Activated naive CD4-positive, alpha-beta T cell (primary cell): ENCODE measurements around the gene AUH.
A peak's percentile ranks its signal among the peaks of the same experiment; 100 is the strongest.
"Not testable (repeated sequence)": the region's sequence is repeated elsewhere in the genome, so short reads cannot be mapped to it uniquely, and the experiment has no call there.

Experiments
- DNase-seq, 4 experiments: peaks; one replicate each; lab custom pipeline; 2025; lab: John Stamatoyannopoulos, UW

Gene AUH, protein sequence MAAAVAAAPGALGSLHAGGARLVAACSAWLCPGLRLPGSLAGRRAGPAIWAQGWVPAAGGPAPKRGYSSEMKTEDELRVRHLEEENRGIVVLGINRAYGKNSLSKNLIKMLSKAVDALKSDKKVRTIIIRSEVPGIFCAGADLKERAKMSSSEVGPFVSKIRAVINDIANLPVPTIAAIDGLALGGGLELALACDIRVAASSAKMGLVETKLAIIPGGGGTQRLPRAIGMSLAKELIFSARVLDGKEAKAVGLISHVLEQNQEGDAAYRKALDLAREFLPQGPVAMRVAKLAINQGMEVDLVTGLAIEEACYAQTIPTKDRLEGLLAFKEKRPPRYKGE

DNA sequence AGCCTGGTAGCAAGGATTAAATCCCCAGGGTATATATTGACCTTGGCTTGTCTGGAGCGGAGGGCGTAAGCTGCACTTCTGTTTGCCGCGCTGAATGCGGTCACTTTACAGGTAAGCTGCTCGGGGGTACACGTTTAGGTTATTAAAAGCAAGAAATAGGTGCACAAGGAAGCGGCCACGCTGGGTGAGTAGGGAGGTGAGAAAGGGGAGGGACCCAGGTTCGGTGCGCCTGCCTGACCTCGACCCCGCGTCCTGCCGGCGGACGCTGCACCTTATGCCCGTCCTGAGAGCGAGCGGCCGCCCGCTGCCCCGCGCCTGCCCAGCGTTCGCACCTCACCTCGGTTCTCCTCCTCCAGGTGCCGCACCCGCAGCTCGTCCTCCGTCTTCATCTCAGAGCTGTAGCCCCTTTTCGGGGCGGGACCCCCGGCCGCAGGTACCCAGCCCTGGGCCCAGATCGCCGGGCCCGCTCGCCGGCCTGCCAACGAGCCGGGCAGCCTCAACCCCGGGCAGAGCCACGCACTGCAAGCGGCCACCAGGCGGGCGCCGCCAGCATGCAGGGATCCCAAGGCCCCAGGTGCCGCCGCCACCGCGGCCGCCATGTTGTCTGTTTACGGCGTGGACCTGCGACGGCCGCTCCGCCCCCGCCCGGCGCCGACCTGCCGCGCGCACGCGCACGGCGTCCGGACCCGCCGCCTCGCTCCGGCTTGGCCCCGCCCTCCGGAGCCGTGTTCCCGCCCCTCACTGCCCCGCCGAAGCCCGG lies at the start of gene AUH:
TSS of gene AUH (minus strand) at position 628 of the 760 bp plus-strand sequence. CDS start at position 599, 29 bp downstream.
- DNase-seq: peak; percentile 50 to 81 (median 68)

DNA sequence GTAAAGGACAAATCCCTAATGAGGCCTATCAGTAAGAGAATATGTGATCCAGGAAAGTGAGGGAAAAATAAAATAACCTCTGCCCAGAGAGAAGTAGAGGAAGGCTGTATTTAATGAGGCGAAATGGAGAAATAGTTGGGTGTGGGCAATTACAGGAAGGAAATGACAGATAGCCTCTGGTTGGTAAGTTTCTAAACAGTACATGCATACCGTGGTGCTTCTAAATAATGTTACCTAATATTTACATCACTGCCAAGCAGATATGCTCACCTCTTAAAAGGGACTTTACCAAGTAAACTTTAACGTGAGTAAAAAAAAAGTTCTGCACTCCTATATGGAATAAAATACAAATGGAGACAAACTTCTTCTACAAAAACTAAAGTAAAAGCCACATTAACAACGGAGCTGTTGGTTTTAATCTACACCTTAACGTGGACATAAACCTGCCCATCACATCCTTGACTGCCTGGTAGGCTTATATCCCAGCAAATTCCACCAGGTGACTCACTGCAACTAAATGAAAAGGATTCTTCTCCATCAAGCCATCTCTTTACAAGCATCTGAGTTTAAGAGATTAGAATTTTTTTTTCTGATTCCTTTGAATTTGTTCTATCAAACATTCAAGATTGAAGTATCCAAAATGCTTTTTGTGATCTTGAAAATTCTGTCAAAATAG lies 49.5 kb upstream of the AUH start:
- no peak for DNase-seq

DNA sequence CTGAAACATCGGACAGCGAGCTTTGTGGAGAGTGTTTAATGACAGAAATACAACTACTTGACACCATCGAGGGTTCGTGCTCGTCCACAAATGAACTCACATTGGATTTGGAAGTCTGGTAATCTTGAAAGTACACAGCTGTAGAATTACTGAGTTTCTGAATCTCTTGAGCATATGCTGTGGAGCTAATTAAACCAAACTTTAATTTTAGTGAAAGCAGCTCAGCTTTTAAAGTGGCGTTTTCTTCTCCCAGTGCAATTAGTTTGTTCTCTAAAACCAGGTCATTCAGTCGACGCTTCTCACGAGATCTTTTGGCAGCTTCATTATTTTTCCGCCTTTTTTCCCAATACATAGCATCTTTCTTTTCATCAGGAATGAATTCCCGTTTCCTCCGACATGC lies 48.4 kb upstream of the AUH start:
- no peak for DNase-seq

DNA sequence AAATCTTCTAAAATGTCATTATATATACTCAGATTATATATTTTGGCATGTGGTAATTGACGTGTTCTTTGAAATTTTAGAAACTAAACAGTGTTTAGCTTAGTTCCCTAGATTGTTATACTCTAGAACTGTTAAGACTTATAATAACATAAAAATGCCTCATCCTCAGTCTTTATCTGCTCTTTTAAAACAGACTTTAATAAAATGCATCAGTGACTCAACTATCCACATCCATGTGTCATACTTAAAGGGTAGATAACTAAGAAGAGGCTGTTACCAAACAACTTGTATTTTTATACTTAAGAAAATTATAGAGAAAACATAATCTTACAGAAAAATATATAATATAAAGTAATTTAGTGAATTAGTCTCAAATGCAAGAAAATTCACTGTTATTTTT lies 46.8 kb upstream of the AUH start:
- no peak for DNase-seq

DNA sequence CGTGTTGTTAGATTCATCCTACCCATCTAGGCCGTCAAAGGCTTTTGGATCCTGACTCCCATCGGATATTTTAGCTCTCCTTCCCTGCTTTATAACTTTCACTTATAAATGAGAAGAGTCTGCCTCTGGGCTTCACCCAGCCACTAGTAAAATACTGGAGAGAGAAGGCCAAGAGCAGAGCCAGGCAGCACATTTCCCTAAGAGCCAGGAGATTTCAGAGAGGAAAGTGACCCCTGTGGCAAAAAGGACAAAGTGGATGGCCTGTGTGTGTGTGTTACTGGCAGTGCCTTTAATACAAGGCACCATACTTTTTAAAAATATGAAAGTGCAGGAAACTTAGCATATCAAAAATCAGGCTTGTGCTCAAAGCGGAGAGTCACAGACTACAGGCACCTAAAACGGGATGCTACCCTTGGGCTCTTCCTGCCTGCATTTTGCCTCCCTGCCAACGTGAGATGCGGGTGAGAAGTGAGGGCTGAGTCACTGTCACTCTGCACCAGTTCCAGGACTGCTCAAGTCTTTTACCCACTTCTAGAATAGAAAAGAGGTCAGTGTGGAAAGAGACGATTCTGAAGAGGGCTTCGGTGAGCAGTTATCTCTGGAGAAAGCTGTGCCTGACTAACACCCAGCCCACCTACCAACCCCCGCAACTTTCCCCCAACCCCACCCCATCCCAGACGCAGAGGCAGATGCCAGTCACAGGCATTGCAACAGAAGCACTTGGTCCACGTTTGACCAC lies 46.0 kb upstream of the AUH start:
- no peak for DNase-seq

DNA sequence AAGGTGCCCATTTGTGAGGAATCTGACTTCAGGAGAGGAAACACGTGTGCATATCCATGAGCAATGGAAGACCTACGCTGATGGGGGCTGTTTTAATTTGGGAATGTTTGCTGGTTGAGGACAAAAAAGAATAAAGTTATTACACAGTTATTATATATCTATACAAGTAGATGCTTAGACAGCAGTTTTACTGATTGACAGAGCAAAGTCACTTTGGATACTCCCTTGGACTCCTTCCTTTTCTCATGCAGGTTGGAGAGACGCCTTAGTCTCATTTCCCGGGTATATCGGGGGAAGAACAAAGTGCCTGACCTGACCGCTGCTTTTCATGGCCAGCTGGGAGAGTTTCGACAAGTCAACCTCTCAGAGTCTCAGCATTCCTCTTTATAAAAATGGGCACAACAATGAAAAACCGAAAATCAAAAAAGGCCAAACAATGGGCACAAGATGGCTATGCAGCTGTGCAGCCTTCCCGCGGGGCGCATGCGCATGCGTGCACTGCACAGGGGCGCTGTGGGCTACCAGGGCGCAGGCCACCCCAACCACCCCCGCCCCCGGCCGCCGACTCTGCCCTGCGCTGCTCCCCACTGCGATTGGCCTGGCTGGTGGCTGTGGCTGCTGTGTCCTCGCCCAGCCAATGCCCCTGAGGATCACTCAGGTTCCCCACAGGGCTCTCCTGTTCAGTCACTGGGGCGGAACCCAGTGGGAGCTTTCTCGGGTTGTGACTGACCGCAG lies 43.8 kb upstream of the AUH start:
- no peak for DNase-seq

DNA sequence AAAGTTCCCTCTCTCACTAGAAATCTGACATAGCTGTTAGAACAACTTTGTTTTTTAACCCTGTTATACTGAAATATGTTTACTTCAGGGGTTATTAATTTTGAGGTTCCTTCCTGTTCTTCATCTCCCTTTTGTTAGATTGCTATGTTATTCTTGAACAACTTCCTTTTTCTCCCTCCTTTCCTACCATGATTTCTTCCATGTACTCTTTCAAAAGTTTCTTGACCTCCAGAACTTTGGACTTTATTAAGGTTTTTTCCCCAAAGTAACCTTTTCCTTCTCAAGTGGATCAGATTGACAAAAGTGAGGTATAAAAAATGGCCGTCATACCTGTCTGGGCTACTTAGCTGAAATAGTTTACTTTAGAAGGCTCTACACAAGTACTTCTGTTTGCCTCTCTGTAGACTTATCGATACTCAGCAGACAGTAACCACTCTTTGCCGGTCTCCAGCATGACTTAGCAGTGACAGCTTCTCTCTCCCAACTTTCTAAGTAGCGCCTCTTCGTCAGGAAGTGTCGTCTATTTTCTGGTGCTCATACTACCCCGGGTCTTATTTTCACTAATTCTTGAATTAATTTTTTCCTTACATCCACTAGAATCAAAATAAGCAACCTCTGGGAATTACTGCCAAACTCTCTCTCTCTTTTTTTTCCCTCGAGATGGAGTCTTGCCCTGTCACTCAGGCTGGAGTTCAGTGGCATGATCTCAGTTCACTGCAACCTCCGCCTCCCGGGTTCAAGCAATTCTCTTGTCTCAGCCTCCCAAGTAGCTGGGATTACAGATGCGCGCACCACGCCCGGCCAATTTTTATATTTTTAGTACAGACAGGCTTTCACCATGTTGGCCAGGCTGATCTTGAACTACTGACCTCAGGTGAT lies 42.2 kb upstream of the AUH start:
- no peak for DNase-seq

DNA sequence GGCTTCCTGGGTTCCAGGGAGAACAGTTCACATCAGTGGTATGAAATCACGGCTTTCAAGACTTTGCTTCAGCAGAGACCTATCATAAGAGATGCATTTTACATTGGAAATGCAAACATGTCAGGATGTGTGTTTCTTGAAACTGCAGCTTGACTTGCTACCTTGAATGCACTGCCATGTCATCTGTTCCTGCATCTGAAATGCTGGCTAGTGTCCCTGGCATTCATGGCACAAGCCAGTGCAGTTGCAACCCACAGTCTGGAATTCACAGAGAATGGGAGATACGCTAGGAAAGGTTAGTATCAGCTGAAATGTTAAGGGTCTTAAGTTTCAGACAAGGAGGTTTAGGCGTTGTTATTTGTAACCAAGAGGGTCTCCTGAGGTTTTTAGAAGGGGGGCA lies 37.2 kb upstream of the AUH start:
- DNase-seq: no peak

DNA sequence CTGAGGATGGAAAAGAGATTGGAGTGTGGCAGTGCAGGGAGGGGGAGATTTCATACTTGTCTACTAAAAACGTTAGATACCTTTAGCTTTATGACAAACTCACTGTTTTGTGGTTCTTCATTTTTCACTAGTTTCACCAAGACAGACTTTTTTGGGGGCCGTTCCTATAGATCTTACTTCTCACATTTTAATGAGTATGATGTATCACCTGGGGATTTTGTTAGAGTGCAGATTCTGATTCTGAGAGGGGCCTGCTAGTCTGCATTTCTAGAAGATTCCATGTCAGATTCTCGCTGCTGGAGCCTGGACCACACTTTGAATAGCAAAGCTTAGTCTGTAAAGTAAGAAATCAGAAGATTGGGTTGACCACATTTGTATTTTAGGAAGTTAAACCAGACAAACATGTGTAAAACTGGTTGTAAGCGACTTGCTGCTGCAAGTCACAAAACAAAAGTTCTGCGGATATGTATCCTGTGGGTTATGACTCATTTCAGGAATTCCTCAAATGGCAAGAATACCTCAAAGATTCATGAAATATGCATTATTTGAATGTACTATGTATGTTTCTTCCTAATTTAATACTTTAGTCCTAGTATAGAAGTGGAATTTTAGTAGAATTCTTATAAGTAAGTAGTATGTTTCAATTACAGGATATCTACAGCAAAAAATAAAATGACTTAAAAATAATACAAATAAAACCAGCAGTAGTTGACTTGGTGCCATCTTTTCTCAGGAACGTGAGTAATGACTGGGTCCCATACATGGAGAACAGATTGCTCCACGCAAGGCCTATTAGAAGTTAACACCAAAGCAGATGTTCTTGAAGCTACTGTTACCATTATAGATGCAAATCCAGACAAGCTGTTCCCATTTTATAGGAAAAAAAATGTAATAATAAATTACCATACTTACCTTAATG lies 34.1 kb upstream of the AUH start:
- no peak for DNase-seq

DNA sequence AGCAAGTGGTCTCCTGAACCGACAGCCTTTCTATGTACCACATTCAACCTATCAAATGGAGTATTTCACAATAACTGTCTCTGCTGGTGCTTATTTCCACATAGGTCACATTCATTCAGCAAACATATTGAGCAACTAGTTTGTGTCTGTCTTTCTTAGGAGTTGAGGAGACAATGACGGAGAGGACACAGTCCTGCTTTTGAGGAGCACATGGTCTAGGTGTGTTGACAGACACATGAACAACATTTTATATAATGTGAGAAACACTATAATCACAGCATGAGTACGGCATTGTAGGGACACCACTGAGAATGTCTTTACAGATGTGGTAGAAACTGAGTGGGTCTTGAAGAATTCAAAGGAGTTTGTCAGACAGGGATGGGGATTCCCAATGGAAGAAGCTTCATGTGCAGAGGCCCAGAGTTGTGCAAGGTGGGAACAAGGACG lies 33.4 kb upstream of the AUH start:
- DNase-seq: no peak

DNA sequence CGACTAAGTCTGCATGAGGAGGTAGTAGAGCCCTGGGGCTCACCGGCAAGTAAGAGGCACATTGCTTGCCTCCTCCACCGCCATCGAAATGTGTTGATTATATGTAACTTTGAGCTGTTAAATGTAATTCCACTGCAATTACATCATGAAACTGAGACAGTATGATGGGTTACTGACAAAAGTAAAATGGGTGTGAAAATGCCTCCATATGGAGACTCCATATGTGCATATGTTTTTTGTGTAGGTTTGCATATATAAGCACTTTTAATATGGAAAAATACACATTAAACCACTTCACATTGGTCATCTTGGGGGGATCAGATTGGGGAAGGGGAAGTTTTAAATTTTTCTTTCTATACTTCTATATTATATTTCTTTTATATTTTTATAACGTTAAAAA lies 32.1 kb upstream of the AUH start:
- DNase-seq: no peak

DNA sequence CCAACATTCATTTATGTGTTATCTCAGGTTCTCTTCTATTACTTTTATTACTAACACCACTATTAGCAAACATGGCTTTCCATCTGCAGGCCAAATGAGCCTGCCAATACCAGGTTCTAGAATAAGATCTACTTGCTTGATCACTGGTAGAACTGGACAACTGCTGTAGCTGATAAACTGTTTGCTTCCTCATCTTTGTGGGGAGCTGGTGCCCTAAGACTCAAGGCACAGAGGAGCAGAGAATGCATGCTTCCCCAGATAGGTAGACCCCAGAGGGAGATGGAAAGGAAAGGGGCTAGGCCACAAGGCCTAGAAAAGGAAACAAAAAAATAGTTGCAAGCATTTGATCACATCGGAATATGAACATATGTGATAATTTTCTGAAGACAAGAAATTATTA lies 30.7 kb upstream of the AUH start:
- DNase-seq: no peak

DNA sequence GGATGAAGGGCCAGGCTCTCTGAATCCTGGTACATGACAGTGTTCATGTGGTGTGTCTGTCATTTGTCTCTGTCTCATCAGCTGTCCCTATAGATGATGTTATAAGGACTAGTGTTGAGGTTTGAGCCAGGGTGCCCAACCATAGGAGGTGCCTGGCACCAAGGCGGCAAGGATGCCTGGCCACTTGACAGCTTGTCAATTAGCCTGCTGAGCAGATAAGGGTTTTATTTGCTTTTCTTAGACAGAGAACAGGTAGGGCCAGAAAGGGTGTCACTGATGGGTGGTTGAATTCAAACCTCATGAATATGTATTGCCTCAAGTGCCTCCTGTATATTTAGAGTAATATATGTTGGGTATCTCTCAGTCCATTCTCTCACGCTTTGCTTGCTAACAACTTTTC lies 30.1 kb upstream of the AUH start:
- no peak for DNase-seq

DNA sequence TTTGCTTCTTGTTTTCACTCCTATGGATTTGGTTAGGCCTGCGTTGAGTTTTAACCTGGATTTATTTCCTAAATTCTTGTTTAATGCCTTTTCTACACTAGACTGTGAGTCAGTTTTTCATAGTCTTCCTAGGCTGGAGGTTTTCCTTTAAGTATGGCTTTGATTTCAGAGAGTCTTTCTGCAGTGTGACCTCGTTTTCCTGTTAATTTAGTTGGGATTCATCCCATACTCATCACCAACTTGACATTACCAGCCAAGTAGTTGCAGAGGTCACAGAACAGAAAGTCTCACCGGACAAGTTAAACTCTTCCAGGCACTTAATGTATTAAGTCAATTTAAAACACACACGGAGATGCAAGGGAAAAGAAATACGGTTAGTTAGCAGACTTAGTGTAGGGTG lies 29.7 kb upstream of the AUH start:
- DNase-seq: no peak

DNA sequence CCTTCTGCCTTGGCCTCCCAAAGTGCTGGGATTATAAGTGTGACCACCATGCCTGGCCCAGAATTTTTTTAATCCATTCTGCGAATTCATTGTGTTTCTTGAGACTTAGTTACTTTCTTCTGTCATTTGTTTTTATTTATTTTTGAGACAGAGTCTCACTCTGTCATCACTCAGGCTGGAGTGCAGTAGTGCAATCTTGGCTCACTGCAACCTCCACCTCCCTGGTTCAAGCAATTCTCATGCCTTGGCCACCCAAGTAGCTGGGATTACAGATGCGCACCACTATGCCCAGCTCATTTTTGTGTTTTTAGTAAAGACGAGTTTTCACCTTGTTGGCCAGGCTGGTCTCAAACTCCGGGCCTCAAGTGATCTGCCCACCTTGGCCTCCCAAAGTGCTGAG lies 28.0 kb upstream of the AUH start:
- DNase-seq: not testable (repeated sequence)

DNA sequence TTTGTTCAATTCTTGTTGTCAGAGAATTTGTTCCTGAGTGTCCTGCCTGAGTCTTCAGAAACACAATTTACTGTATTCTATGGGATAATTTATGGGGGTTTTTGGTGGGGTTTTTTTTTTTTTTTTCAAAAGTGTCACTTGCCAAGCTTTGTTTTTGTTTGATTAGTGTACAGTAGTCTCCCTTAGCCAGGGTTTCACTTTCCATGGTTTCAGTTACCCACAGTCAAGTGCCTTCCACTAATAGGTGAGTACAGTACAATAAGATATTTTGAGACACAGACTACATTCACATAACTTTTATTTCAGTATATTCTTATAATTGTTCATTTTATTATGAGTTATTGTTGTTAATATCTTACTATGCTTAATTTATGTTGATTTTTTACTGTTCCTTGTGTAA lies 25.0 kb upstream of the AUH start:
- DNase-seq: no peak

DNA sequence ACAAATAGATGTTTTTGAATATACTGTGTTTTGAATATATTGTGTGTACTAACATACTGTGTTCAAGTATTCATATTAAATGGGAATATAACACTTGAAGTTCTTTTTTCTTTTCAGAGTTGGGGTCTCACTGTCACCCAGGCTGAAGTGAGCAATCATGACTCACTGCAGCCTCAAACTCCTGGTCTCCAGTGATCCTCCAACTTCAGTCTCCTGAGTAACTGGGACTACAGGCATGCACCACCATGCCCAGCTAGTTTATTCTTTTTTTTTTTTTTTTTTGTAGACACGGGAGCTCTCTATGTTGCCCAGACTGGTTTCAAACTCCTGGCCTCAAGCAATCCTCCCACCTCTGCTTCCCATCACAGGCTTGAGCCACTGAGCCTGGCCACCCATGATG lies 23.2 kb upstream of the AUH start:
- no peak for DNase-seq

DNA sequence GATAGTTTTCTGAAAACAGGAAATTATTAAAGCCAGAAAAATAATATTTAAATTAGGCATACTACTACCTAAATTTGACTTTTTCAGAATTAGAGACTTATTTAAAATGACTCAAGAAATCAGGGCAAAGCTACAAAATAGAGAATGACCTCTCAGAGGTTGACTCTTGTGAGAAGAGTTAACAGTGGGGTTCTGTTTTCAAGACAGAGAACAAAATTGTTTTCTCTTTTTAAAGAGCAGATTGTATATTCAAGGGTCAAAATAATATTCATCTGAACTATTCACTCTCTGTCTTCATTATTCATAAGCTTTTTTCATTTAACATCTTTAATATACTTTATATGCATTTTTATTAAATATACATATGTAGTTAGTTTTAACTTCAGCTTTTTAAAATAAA lies 21.9 kb upstream of the AUH start:
- no peak for DNase-seq

DNA sequence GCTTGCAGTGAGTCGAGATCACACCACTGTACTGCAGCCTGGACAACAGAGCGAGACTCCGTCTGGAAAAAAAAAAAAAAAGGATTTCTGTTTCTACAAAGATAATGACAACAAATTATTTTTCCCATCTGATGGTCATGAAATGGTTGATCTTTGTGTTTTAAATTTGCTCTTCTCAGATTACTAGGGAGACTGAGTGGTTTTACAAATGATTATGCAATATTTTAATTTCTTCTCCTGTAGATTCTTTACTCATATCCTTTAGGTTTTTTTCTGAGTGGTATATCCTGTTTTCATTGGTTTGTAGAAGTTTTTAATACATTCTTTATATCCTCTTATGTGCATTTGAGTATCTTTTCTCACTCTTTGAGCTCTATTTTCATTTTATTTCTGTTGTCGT lies 20.6 kb upstream of the AUH start:
- DNase-seq: no peak

DNA sequence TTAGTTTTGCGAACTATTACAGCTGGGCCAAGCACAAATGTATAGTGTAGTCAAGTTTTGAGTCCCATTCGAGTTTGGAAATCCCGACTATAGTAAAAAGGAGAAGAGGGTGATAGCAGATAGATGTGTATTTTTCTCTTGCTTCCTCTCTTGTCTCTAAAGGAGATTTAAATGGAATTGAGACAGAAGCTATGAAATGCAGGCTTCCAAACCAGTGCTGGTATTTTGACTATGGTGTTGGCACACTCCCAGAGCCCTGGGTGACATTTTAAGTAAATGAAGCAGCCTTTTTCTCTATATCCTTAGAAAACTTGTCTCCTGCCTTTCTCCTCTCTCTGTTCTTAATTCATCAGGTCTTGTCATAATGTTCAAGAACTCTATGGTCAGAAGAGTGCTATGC lies 17.7 kb upstream of the AUH start:
- DNase-seq: no peak
